ENCODE data around the gene ACTN2.

The ACTN2 gene

GRCh38 chr1:236733653-236734052, 47.4 kb downstream of the ACTN2 start:
- Histone ChIP-seq H3K27me3 (ENCODE audit: control insufficient read depth in 3 of 3, insufficient read depth in 3 of 3, low read depth in 1 of 3, low read length in 3 of 3) (no peaks in the 10 kb centered on the region), H3K4me2 (ENCODE audit: insufficient read depth, low read length, poor library complexity, severe bottlenecking) (no peak overlapping the region), H3K36me3 (replicated peaks in 1 of 2; ENCODE audit: control insufficient read depth in 2 of 2, insufficient read depth in 2 of 2, low read length in 2 of 2) (no peaks in the 10 kb centered on the region), H3K27ac (replicated peaks; ENCODE audit: low read length) (no peak overlapping the region), H3K23ac (ENCODE audit: low read depth, low read length, poor library complexity) (no peak overlapping the region), H3K79me1 (ENCODE audit: low read depth, low read length) (no peaks in the 10 kb centered on the region), H2AFZ (ENCODE audit: low read length) (no peak overlapping the region), H3K9me3 (replicated peaks in 1 of 2; ENCODE audit: control insufficient read depth in 2 of 2, insufficient read depth in 1 of 2, low read depth in 1 of 2, low read length in 2 of 2) (no peaks in the 10 kb centered on the region), H2BK120ac (ENCODE audit: low read depth, low read length) (no peak overlapping the region), H2AK5ac (ENCODE audit: low read depth, low read length) (no peak overlapping the region), H4K8ac (ENCODE audit: low read depth, low read length) (no peak overlapping the region), H2BK15ac (ENCODE audit: low read length) (no peak overlapping the region), H3K4me1 (ENCODE audit: control insufficient read depth in 2 of 2, insufficient read depth in 1 of 2, low read depth in 1 of 2, low read length in 2 of 2) (no peaks in the 10 kb centered on the region), H2BK12ac (ENCODE audit: low read length) (no peak overlapping the region), H3K14ac (ENCODE audit: low read length) (no peak overlapping the region), H3K4ac (ENCODE audit: low read length) (no peak overlapping the region), H4K91ac (ENCODE audit: low read depth, low read length, poor library complexity) (no peak overlapping the region), H2BK5ac (ENCODE audit: low read length) (no peak overlapping the region), H3K4me3 (ENCODE audit: low read length in 2 of 2) (no peak overlapping the region), H3K9ac (ENCODE audit: low read depth, low read length, poor library complexity) (no peak overlapping the region), H3K18ac (ENCODE audit: low read length) (no peak overlapping the region)
- DNase-seq (ENCODE audit: low spot score), result no peak
- no CpG with 5 or more reads among the region's 3 CpGs for WGBS, 2 donors (ENCODE audit: extremely low coverage in 2 of 2, insufficient read length in 2 of 2, insufficient replicate concordance in 1 of 2)

- H3K36me3 ChIP-seq (replicated peaks in 1 of 2; ENCODE audit: control insufficient read depth in 2 of 2, insufficient read depth in 2 of 2, low read length in 2 of 2), result no peaks in the 10 kb centered on the region
- no peak overlapping the region for H2BK12ac ChIP-seq (ENCODE audit: low read length)
- no peak overlapping the region for H2BK15ac ChIP-seq (ENCODE audit: low read length)
- no peak overlapping the region for H3K14ac ChIP-seq (ENCODE audit: low read length)
- H3K4me1 ChIP-seq (ENCODE audit: control insufficient read depth in 2 of 2, insufficient read depth in 1 of 2, low read depth in 1 of 2, low read length in 2 of 2), result no peaks in the 10 kb centered on the region
- H4K8ac ChIP-seq (ENCODE audit: low read depth, low read length), result no peak overlapping the region
- H3K4me2 ChIP-seq (ENCODE audit: insufficient read depth, low read length, poor library complexity, severe bottlenecking), result no peak overlapping the region
- no peak overlapping the region for H2BK120ac ChIP-seq (ENCODE audit: low read depth, low read length)
- H3K9me3 ChIP-seq (replicated peaks in 1 of 2; ENCODE audit: control insufficient read depth in 2 of 2, insufficient read depth in 1 of 2, low read depth in 1 of 2, low read length in 2 of 2), result no peaks in the 10 kb centered on the region
- no peak overlapping the region for H3K4ac ChIP-seq (ENCODE audit: low read length)
- H2BK5ac ChIP-seq (ENCODE audit: low read length), result no peak overlapping the region
- H3K27ac ChIP-seq (replicated peaks; ENCODE audit: low read length), result no peak overlapping the region
- WGBS, 2 donors (ENCODE audit: extremely low coverage in 2 of 2, insufficient read length in 2 of 2, insufficient replicate concordance in 1 of 2), result no CpG with 5 or more reads among the region's 8 CpGs
- no peak overlapping the region for H4K91ac ChIP-seq (ENCODE audit: low read depth, low read length, poor library complexity)
- DNase-seq (ENCODE audit: low spot score), result no peak
- peak overlapping the region; percentile 8 for H2AFZ ChIP-seq (ENCODE audit: low read length)
- H3K23ac ChIP-seq (ENCODE audit: low read depth, low read length, poor library complexity), result no peak overlapping the region
- no peak overlapping the region for H3K4me3 ChIP-seq (ENCODE audit: low read length in 2 of 2)
- no peak overlapping the region for H2AK5ac ChIP-seq (ENCODE audit: low read depth, low read length)
- no peaks in the 10 kb centered on the region for H3K27me3 ChIP-seq (ENCODE audit: control insufficient read depth in 3 of 3, insufficient read depth in 3 of 3, low read depth in 1 of 3, low read length in 3 of 3)
- H3K9ac ChIP-seq (ENCODE audit: low read depth, low read length, poor library complexity), result no peak overlapping the region
- no peak overlapping the region for H3K18ac ChIP-seq (ENCODE audit: low read length)
- H3K79me1 ChIP-seq (ENCODE audit: low read depth, low read length), result no peaks in the 10 kb centered on the region
These were observed 48.0 kb downstream of the ACTN2 start for GRCh38 chr1:236734141-236734765.

GRCh38 chr1:236736761-236737160, 50.5 kb downstream of the ACTN2 start:
- Histone ChIP-seq H4K91ac (ENCODE audit: low read depth, low read length, poor library complexity) (no peak overlapping the region), H2AFZ (ENCODE audit: low read length) (no peak overlapping the region), H4K8ac (ENCODE audit: low read depth, low read length) (no peak overlapping the region), H3K9ac (ENCODE audit: low read depth, low read length, poor library complexity) (no peak overlapping the region), H3K18ac (ENCODE audit: low read length) (no peak overlapping the region), H2AK5ac (ENCODE audit: low read depth, low read length) (no peak overlapping the region), H2BK15ac (ENCODE audit: low read length) (no peak overlapping the region), H3K14ac (ENCODE audit: low read length) (no peak overlapping the region), H3K4me1 (ENCODE audit: control insufficient read depth in 2 of 2, insufficient read depth in 1 of 2, low read depth in 1 of 2, low read length in 2 of 2) (no peaks in the 10 kb centered on the region), H2BK5ac (ENCODE audit: low read length) (no peak overlapping the region), H3K4ac (ENCODE audit: low read length) (no peak overlapping the region), H3K36me3 (replicated peaks in 1 of 2; ENCODE audit: control insufficient read depth in 2 of 2, insufficient read depth in 2 of 2, low read length in 2 of 2) (no peaks in the 10 kb centered on the region), H3K79me1 (ENCODE audit: low read depth, low read length) (no peaks in the 10 kb centered on the region), H3K27ac (replicated peaks; ENCODE audit: low read length) (no peak overlapping the region), H3K4me2 (ENCODE audit: insufficient read depth, low read length, poor library complexity, severe bottlenecking) (no peak overlapping the region), H3K23ac (ENCODE audit: low read depth, low read length, poor library complexity) (no peak overlapping the region), H3K4me3 (ENCODE audit: low read length in 2 of 2) (no peak overlapping the region), H2BK12ac (ENCODE audit: low read length) (no peak overlapping the region), H3K27me3 (ENCODE audit: control insufficient read depth in 3 of 3, insufficient read depth in 3 of 3, low read depth in 1 of 3, low read length in 3 of 3) (no peaks in the 10 kb centered on the region), H2BK120ac (ENCODE audit: low read depth, low read length) (no peak overlapping the region), H3K9me3 (replicated peaks in 1 of 2; ENCODE audit: control insufficient read depth in 2 of 2, insufficient read depth in 1 of 2, low read depth in 1 of 2, low read length in 2 of 2) (no peaks in the 10 kb centered on the region)
- no CpG with 5 or more reads among the region's 15 CpGs for WGBS, 2 donors (ENCODE audit: extremely low coverage in 2 of 2, insufficient read length in 2 of 2, insufficient replicate concordance in 1 of 2)
- no peak for DNase-seq (ENCODE audit: low spot score)

GRCh38 chr1:236741753-236742152, 55.5 kb downstream of the ACTN2 start:
- no peak overlapping the region for H2BK12ac ChIP-seq (ENCODE audit: low read length)
- H3K14ac ChIP-seq (ENCODE audit: low read length), result no peak overlapping the region
- H3K4me2 ChIP-seq (ENCODE audit: insufficient read depth, low read length, poor library complexity, severe bottlenecking), result no peak overlapping the region
- H2BK15ac ChIP-seq (ENCODE audit: low read length), result no peak overlapping the region
- H3K9me3 ChIP-seq (replicated peaks in 1 of 2; ENCODE audit: control insufficient read depth in 2 of 2, insufficient read depth in 1 of 2, low read depth in 1 of 2, low read length in 2 of 2), result no peaks in the 10 kb centered on the region
- H3K23ac ChIP-seq (ENCODE audit: low read depth, low read length, poor library complexity), result peak overlapping the region; percentile 56
- H2BK120ac ChIP-seq (ENCODE audit: low read depth, low read length), result no peak overlapping the region
- no peak overlapping the region for H3K18ac ChIP-seq (ENCODE audit: low read length)
- H4K8ac ChIP-seq (ENCODE audit: low read depth, low read length), result no peak overlapping the region
- no CpG with 5 or more reads among the region's 11 CpGs for WGBS, 2 donors (ENCODE audit: extremely low coverage in 2 of 2, insufficient read length in 2 of 2, insufficient replicate concordance in 1 of 2)
- H3K36me3 ChIP-seq (replicated peaks in 1 of 2; ENCODE audit: control insufficient read depth in 2 of 2, insufficient read depth in 2 of 2, low read length in 2 of 2), result no peaks in the 10 kb centered on the region
- H3K27me3 ChIP-seq (ENCODE audit: control insufficient read depth in 3 of 3, insufficient read depth in 3 of 3, low read depth in 1 of 3, low read length in 3 of 3), result no peaks in the 10 kb centered on the region
- H3K9ac ChIP-seq (ENCODE audit: low read depth, low read length, poor library complexity), result no peak overlapping the region
- no peak overlapping the region for H3K4me3 ChIP-seq (ENCODE audit: low read length in 2 of 2)
- H3K79me1 ChIP-seq (ENCODE audit: low read depth, low read length), result no peaks in the 10 kb centered on the region
- H4K91ac ChIP-seq (ENCODE audit: low read depth, low read length, poor library complexity), result no peak overlapping the region
- H3K4ac ChIP-seq (ENCODE audit: low read length), result no peak overlapping the region
- no peak overlapping the region for H2BK5ac ChIP-seq (ENCODE audit: low read length)
- DNase-seq (ENCODE audit: low spot score), result no peak
- no peak overlapping the region for H2AFZ ChIP-seq (ENCODE audit: low read length)
- H2AK5ac ChIP-seq (ENCODE audit: low read depth, low read length), result no peak overlapping the region
- H3K4me1 ChIP-seq (ENCODE audit: control insufficient read depth in 2 of 2, insufficient read depth in 1 of 2, low read depth in 1 of 2, low read length in 2 of 2), result no peaks in the 10 kb centered on the region
- no peak overlapping the region for H3K27ac ChIP-seq (replicated peaks; ENCODE audit: low read length)
